ENCODE measurements around the gene TNFRSF4.
A peak's percentile ranks its signal among the peaks of the same experiment; 100 is the strongest.

TNFRSF4 gene

DNA sequence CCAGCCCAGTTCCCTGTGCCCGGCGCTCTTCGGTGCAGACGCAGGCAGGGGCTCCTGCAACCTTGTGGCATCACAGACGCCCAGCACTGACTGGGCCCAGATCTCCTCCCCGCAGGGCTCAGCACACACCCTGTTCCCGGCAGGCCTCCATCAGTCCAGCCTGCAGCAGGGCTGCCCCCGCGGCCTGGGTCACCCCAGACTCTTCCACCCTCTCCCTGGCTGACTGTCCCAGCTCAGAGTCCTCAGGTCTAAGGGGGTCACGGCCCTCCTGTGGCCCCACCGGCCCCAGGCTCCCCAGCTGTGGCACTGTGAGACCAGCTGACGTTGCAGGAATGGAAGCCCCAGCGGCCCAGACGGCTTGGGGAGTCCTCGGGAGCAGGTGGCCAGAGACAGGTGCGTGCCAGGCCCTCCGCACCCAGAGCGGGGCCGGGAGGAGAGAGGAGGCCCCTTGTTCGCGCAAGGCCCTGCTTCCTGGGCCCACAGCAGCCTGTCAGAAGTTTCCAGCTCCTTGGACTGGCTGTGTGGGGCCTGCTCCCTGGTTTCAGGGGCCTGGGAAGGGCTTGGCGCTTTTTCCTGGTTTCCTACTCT is 22.3 kb upstream of the TNFRSF4 start:
- Histone ChIP-seq H3K79me2 (ENCODE audit: insufficient read depth, low read length) (peaks cover 35% of the 10 kb centered on the region), H3K4me1 (ENCODE audit: insufficient read depth, low read length, poor library complexity, severe bottlenecking) (peaks cover 11% of the 10 kb centered on the region), H2AFZ (ENCODE audit: low read length) (no peak overlapping the region), H3F3A (ENCODE audit: low read depth) (no peaks in the 10 kb centered on the region), H3K9me2 (replicated peaks; ENCODE audit: low read depth, low read length) (no peaks in the 10 kb centered on the region), H3K36me3 (ENCODE audit: insufficient read depth, low read length) (no peaks in the 10 kb centered on the region), H3K9me3 (ENCODE audit: insufficient read depth, low read depth, low read length) (no peaks in the 10 kb centered on the region), H3K4me2 (ENCODE audit: low read depth, low read length, poor library complexity, severe bottlenecking) (no peak overlapping the region), H4K20me1 (ENCODE audit: insufficient read depth, low read length, poor library complexity, severe bottlenecking) (peaks cover 3% of the 10 kb centered on the region), H3K4me3 (ENCODE audit: low read length, poor library complexity, severe bottlenecking) (no peak overlapping the region), H3K27me3 (ENCODE audit: insufficient read depth, low read length, poor library complexity, severe bottlenecking) (no peaks in the 10 kb centered on the region), H3K9ac (ENCODE audit: low read depth, low read length, poor library complexity, severe bottlenecking) (no peak overlapping the region)
- TF ChIP-seq, protein P1, sequence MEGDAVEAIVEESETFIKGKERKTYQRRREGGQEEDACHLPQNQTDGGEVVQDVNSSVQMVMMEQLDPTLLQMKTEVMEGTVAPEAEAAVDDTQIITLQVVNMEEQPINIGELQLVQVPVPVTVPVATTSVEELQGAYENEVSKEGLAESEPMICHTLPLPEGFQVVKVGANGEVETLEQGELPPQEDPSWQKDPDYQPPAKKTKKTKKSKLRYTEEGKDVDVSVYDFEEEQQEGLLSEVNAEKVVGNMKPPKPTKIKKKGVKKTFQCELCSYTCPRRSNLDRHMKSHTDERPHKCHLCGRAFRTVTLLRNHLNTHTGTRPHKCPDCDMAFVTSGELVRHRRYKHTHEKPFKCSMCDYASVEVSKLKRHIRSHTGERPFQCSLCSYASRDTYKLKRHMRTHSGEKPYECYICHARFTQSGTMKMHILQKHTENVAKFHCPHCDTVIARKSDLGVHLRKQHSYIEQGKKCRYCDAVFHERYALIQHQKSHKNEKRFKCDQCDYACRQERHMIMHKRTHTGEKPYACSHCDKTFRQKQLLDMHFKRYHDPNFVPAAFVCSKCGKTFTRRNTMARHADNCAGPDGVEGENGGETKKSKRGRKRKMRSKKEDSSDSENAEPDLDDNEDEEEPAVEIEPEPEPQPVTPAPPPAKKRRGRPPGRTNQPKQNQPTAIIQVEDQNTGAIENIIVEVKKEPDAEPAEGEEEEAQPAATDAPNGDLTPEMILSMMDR (conservative IDR thresholded peaks at IDR 0.05; ENCODE audit: low read length), result no peak
- no peak for TF ChIP-seq EZH2phosphoT487 (IDR thresholded peaks at IDR 0.05; ENCODE audit: borderline replicate concordance)

DNA sequence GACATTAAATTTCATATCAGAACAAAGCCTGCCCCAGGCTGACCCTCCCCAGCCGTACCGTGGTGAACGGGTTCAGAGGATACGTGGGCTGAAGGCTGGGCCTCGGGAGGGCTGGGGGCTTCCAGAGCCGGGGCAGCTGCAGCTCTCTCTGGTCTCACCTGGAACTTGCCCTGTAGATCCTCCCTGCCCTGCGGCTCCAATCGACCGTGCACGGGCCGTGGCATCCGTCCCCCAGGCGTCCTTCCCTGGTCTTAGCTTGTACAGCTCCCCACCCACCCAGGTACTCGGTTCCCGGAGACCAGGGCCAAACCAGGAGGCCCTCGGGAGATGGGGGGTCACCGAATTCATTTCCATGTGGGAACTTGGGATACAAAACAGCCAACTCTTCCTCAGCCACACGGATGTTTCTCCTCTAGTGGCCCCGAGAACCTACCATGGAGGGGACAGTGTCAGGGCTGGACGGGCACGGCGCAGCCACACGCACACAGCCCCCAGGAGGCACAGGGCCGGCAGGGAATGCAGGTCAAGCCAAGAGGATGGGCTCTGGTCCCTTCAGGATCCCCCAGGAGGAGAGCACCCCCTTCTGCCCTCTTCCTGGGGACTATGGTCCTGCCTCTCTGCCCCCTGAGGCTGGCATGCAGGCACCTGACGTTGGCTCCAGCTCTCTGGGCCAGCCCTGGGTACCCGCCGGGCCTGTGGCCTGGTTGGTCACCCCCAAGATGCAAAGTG is 21.2 kb upstream of the TNFRSF4 start:
- Histone ChIP-seq H4K20me1 (ENCODE audit: insufficient read depth, low read length, poor library complexity, severe bottlenecking) (peaks cover 3% of the 10 kb centered on the region), H3K9ac (ENCODE audit: low read depth, low read length, poor library complexity, severe bottlenecking) (no peak overlapping the region), H3K4me2 (ENCODE audit: low read depth, low read length, poor library complexity, severe bottlenecking) (peak overlapping the region; percentile 87), H3K9me2 (replicated peaks; ENCODE audit: low read depth, low read length) (no peaks in the 10 kb centered on the region), H3K79me2 (ENCODE audit: insufficient read depth, low read length) (peaks cover 46% of the 10 kb centered on the region), H3K4me1 (ENCODE audit: insufficient read depth, low read length, poor library complexity, severe bottlenecking) (peaks cover 12% of the 10 kb centered on the region), H3K36me3 (ENCODE audit: insufficient read depth, low read length) (no peaks in the 10 kb centered on the region), H3F3A (ENCODE audit: low read depth) (no peaks in the 10 kb centered on the region), H3K9me3 (ENCODE audit: insufficient read depth, low read depth, low read length) (no peaks in the 10 kb centered on the region), H2AFZ (ENCODE audit: low read length) (no peak overlapping the region), H3K27me3 (ENCODE audit: insufficient read depth, low read length, poor library complexity, severe bottlenecking) (no peaks in the 10 kb centered on the region), H3K4me3 (ENCODE audit: low read length, poor library complexity, severe bottlenecking) (no peak overlapping the region)
- TF ChIP-seq, protein P1 (conservative IDR thresholded peaks at IDR 0.05; ENCODE audit: low read length), result no peak
- TF ChIP-seq EZH2phosphoT487 (IDR thresholded peaks at IDR 0.05; ENCODE audit: borderline replicate concordance), result no peak

GRCh38 chr1:1234180-1234808 is 20.3 kb upstream of the TNFRSF4 start:
- H3K27me3 ChIP-seq (ENCODE audit: insufficient read depth, low read length, poor library complexity, severe bottlenecking), result no peaks in the 10 kb centered on the region
- peaks cover 5% of the 10 kb centered on the region for H4K20me1 ChIP-seq (ENCODE audit: insufficient read depth, low read length, poor library complexity, severe bottlenecking)
- TF ChIP-seq, protein P1 (conservative IDR thresholded peaks at IDR 0.05; ENCODE audit: low read length), result no peak
- TF ChIP-seq EZH2phosphoT487 (IDR thresholded peaks at IDR 0.05; ENCODE audit: borderline replicate concordance), result no peak
- peak overlapping the region; percentile 66 for H3K9ac ChIP-seq (ENCODE audit: low read depth, low read length, poor library complexity, severe bottlenecking)
- no peaks in the 10 kb centered on the region for H3K36me3 ChIP-seq (ENCODE audit: insufficient read depth, low read length)
- no peaks in the 10 kb centered on the region for H3K9me2 ChIP-seq (replicated peaks; ENCODE audit: low read depth, low read length)
- H3K4me2 ChIP-seq (ENCODE audit: low read depth, low read length, poor library complexity, severe bottlenecking), result peak overlapping the region; percentile 87
- no peaks in the 10 kb centered on the region for H3K9me3 ChIP-seq (ENCODE audit: insufficient read depth, low read depth, low read length)
- H2AFZ ChIP-seq (ENCODE audit: low read length), result no peak overlapping the region
- peaks cover 18% of the 10 kb centered on the region for H3K4me1 ChIP-seq (ENCODE audit: insufficient read depth, low read length, poor library complexity, severe bottlenecking)
- no peaks in the 10 kb centered on the region for H3F3A ChIP-seq (ENCODE audit: low read depth)
- peak overlapping the region; percentile 72 for H3K4me3 ChIP-seq (ENCODE audit: low read length, poor library complexity, severe bottlenecking)
- H3K79me2 ChIP-seq (ENCODE audit: insufficient read depth, low read length), result peaks cover 55% of the 10 kb centered on the region

Data from Loucy (cell line).